Osteoblast (primary cell): Measurements from ENCODE around the gene STBD1. TPM values are rescaled to one million over a fixed set of nuclear protein-coding genes. Genes with fewer than 3 reads are reported as not detected.

Experiments used
- DNase-seq: peaks from one replicate; pipeline ENCODE4 v3.0.0; 2011; ENCODE audit warnings: low spot score, mixed read lengths; ENCODE audit not compliant: insufficient read length; ENCODE audit errors: missing footprints
- H2AFZ ChIP-seq: 2 replicates; pipeline ENCODE4 v1.6.0; 2011; ENCODE audit warnings: mild to moderate bottlenecking, low read length
- H3K27ac ChIP-seq: 2 replicates; pipeline ENCODE4 v1.5.1; 2011; ENCODE audit warnings: mild to moderate bottlenecking, low read depth, low read length, moderate library complexity
- H3K27me3 ChIP-seq: 2 replicates; pipeline ENCODE4 v1.6.0; 2012; ENCODE audit warnings: mild to moderate bottlenecking, control low read depth, inconsistent platforms, low read length, moderate library complexity; ENCODE audit not compliant: insufficient read depth
- H3K36me3 ChIP-seq: 2 replicates; pipeline ENCODE4 v1.5.1; 2011; ENCODE audit warnings: mild to moderate bottlenecking, low read length, control low read depth, moderate library complexity; ENCODE audit not compliant: insufficient read depth
- H3K4me1 ChIP-seq: 2 replicates; pipeline ENCODE4 v1.5.1; 2011; ENCODE audit warnings: mild to moderate bottlenecking, low read length, control low read depth, moderate library complexity; ENCODE audit not compliant: insufficient read depth
- H3K4me2 ChIP-seq: 2 replicates; pipeline ENCODE4 v1.6.0; 2011; ENCODE audit warnings: mild to moderate bottlenecking, low read length; ENCODE audit not compliant: insufficient read depth
- H3K4me3 ChIP-seq: fragments of 200-600 bp; sonication (generic); 3 replicates; pipeline ENCODE4 v1.5.1; 2012; ENCODE audit warnings: mild to moderate bottlenecking, low read length, inconsistent platforms; ENCODE audit not compliant: insufficient read depth
- H3K79me2 ChIP-seq: 2 replicates; pipeline ENCODE4 v1.6.0; 2012; ENCODE audit warnings: mild to moderate bottlenecking, low read length, control low read depth, inconsistent platforms; ENCODE audit not compliant: insufficient read depth
- H3K9me3 ChIP-seq: 2 replicates; pipeline ENCODE4 v1.5.1; 2011; ENCODE audit warnings: low read depth, low read length, control low read depth
- H4K20me1 ChIP-seq: 2 replicates; pipeline ENCODE4 v1.6.0; 2012; ENCODE audit warnings: mild to moderate bottlenecking, low read length, control low read depth; ENCODE audit not compliant: insufficient read depth
- total RNA-seq: library from RNA; depleted of rRNA; stranded (reverse); fragments of >200 nt; gene quantifications from 2 replicates; pipeline ENCODE4 v1.2.3, GENCODE V29; 2012
- TF ChIP-seq, protein P1 (sequence below): IDR thresholded peaks from 2 replicates; pipeline ENCODE4 v1.5.1; 2011; ENCODE audit warnings: mild to moderate bottlenecking, low read depth, low read length, moderate library complexity; ENCODE audit errors: extremely low read depth

Gene STBD1
- total RNA-seq, 1 donor, result 3.6 TPM

GRCh38 chr4:76311896-76312331 is 5.4 kb downstream of the STBD1 start:
- no peaks in the 10 kb centered on the region for H3K27me3 ChIP-seq
- no peak overlapping the region for H3K27ac ChIP-seq
- no peak overlapping the region for H3K4me3 ChIP-seq
- TF ChIP-seq, protein P1, sequence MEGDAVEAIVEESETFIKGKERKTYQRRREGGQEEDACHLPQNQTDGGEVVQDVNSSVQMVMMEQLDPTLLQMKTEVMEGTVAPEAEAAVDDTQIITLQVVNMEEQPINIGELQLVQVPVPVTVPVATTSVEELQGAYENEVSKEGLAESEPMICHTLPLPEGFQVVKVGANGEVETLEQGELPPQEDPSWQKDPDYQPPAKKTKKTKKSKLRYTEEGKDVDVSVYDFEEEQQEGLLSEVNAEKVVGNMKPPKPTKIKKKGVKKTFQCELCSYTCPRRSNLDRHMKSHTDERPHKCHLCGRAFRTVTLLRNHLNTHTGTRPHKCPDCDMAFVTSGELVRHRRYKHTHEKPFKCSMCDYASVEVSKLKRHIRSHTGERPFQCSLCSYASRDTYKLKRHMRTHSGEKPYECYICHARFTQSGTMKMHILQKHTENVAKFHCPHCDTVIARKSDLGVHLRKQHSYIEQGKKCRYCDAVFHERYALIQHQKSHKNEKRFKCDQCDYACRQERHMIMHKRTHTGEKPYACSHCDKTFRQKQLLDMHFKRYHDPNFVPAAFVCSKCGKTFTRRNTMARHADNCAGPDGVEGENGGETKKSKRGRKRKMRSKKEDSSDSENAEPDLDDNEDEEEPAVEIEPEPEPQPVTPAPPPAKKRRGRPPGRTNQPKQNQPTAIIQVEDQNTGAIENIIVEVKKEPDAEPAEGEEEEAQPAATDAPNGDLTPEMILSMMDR, result no peak
- H3K36me3 ChIP-seq, result peaks cover 4% of the 10 kb centered on the region
- H3K79me2 ChIP-seq, result peaks cover 11% of the 10 kb centered on the region
- peaks cover 6% of the 10 kb centered on the region for H3K4me1 ChIP-seq
- no peak overlapping the region for H3K4me2 ChIP-seq
- H2AFZ ChIP-seq, result no peak overlapping the region
- H4K20me1 ChIP-seq, result no peaks in the 10 kb centered on the region
- H3K9me3 ChIP-seq, result no peaks in the 10 kb centered on the region
- no peak for DNase-seq

DNA sequence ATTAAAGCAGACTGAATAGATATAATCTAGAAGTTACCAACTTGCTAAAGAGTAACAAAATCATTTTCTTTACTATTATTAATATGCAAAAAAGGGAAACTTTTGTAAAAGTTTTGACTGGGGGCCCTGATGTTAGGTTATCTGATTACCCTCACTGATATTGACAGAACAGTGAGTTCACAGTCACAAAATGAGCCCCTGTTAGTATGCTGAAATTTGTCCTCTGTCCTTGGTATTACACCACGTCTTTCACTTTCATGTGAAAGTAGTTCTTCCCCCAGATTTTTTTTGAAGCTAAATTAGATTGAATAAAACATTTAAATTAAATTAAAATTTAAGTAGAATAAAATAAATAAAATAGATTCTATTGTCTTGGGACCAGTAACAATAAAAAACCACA is 5.9 kb downstream of the STBD1 start:
- H3K4me2 ChIP-seq, result no peak overlapping the region
- no peak overlapping the region for H3K4me3 ChIP-seq
- H3K27ac ChIP-seq, result no peak overlapping the region
- H3K9me3 ChIP-seq, result no peaks in the 10 kb centered on the region
- no peak for DNase-seq
- H2AFZ ChIP-seq, result no peak overlapping the region
- H3K27me3 ChIP-seq, result no peaks in the 10 kb centered on the region
- H3K79me2 ChIP-seq, result peaks cover 7% of the 10 kb centered on the region
- H3K36me3 ChIP-seq, result peaks cover 4% of the 10 kb centered on the region
- H3K4me1 ChIP-seq, result peaks cover 4% of the 10 kb centered on the region
- H4K20me1 ChIP-seq, result no peaks in the 10 kb centered on the region
- TF ChIP-seq, protein P1, result no peak

GRCh38 chr4:76313547-76313946 is 7.0 kb downstream of the STBD1 start:
- Histone ChIP-seq H3K4me3 (no peak overlapping the region), H3K9me3 (no peaks in the 10 kb centered on the region), H3K79me2 (peaks cover under 1% of the 10 kb centered on the region), H4K20me1 (no peaks in the 10 kb centered on the region), H3K4me2 (no peak overlapping the region), H3K27ac (no peak overlapping the region), H3K4me1 (no peaks in the 10 kb centered on the region), H2AFZ (no peak overlapping the region), H3K36me3 (peaks cover 4% of the 10 kb centered on the region), H3K27me3 (no peaks in the 10 kb centered on the region)
- DNase-seq, result no peak
- TF ChIP-seq, protein P1, result no peak

GRCh38 chr4:76315267-76315918 is 8.9 kb downstream of the STBD1 start:
- Histone ChIP-seq H3K9me3 (no peaks in the 10 kb centered on the region), H3K79me2 (no peaks in the 10 kb centered on the region), H3K4me2 (no peak overlapping the region), H4K20me1 (no peaks in the 10 kb centered on the region), H3K4me1 (no peaks in the 10 kb centered on the region), H2AFZ (no peak overlapping the region), H3K27me3 (no peaks in the 10 kb centered on the region), H3K27ac (no peak overlapping the region), H3K4me3 (no peak overlapping the region), H3K36me3 (no peaks in the 10 kb centered on the region)
- TF ChIP-seq, protein P1, result no peak
- DNase-seq, result no peak
